ENCODE measurements around the gene CUL5.

Gene CUL5

DNA sequence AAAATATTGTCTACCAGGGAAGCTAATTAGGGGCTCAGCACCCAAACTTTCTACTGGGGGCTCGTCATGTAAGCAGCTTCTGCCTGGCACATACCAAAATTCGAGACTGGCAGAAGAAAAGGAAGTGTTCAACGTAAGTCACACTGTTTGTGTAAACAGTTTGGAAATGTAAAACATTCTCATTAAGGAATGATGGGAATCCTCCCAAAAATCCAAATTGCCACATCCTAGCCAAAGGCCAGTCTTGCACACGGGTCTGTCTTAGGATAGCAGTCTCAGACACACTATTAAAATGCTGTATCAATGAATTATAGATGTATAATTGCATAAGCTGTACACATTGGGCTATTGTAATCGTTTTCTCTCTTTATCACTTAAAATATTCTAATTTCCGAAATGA, 28.9 kb downstream of the CUL5 start:
- Histone ChIP-seq H3K9ac (ENCODE audit: low read depth in 1 of 2, low read length in 2 of 2) (no peak overlapping the region), H3K27ac (ENCODE audit: low read depth in 2 of 2, low read length in 2 of 2) (no peak overlapping the region), H3K9me3 (ENCODE audit: control insufficient read depth in 2 of 2, low read length in 2 of 2) (no peaks in the 10 kb centered on the region), H3K4me1 (ENCODE audit: control insufficient read depth in 2 of 2, insufficient read depth in 2 of 2, low read length in 2 of 2) (peaks cover 0 to 3% of the 10 kb centered on the region in 2 donors), H3K36me3 (ENCODE audit: control insufficient read depth in 2 of 2, insufficient read depth in 2 of 2, low read length in 2 of 2) (peaks cover 19 to 28% of the 10 kb centered on the region in 2 donors), H3K27me3 (ENCODE audit: control insufficient read depth in 2 of 2, insufficient read depth in 2 of 2, low read length in 2 of 2) (no peaks in the 10 kb centered on the region), H3K4me3 (ENCODE audit: low read length in 2 of 2) (no peak overlapping the region)

DNA sequence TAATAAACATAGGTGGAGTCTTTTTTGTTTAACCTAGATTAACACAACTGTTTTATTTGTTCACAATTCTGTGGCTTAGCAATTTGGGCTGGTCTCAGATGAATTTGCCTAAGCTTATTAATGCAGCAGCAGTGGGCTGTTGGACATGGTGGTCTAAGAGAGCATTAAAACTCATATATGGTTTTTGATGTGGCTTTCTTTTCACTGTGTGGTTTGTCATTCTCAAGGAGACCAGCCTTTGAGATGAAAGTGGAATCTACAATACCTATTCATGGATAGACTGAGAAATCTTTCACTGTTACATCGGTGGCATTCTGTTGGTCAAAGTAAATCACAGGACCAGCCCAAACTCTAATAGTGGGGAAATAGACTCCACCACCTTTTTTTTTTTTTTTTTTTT, 39.6 kb downstream of the CUL5 start:
- Histone ChIP-seq H3K4me1 (ENCODE audit: control insufficient read depth in 2 of 2, insufficient read depth in 2 of 2, low read length in 2 of 2) (no peaks in the 10 kb centered on the region), H3K9me3 (ENCODE audit: control insufficient read depth in 2 of 2, low read length in 2 of 2) (no peaks in the 10 kb centered on the region), H3K9ac (ENCODE audit: low read depth in 1 of 2, low read length in 2 of 2) (no peak overlapping the region), H3K27ac (ENCODE audit: low read depth in 2 of 2, low read length in 2 of 2) (no peak overlapping the region), H3K4me3 (ENCODE audit: low read length in 2 of 2) (no peak overlapping the region), H3K27me3 (ENCODE audit: control insufficient read depth in 2 of 2, insufficient read depth in 2 of 2, low read length in 2 of 2) (no peaks in the 10 kb centered on the region), H3K36me3 (ENCODE audit: control insufficient read depth in 2 of 2, insufficient read depth in 2 of 2, low read length in 2 of 2) (peaks cover 13 to 14% of the 10 kb centered on the region in 2 donors)

DNA sequence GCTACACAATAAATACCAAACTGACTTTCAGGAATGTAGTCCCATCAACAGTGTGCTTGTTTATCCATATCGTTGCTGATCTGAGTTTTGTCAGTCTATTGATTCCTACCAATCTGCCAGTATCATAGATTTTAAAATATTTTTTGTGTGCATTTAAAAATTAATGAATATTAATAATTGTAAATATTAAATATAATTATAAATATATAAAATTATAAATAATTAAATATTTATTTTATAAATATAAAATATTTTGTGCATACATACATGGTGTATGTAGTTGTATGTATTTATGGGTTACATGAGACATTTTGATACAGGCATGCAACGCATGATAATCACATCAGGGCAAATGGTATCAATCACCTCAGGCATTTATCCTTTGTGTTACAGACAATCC, 53.6 kb downstream of the CUL5 start:
- Histone ChIP-seq H3K27ac (ENCODE audit: low read depth in 2 of 2, low read length in 2 of 2) (no peak overlapping the region), H3K9ac (ENCODE audit: low read depth in 1 of 2, low read length in 2 of 2) (no peak overlapping the region), H3K9me3 (ENCODE audit: control insufficient read depth in 2 of 2, low read length in 2 of 2) (no peaks in the 10 kb centered on the region), H3K27me3 (ENCODE audit: control insufficient read depth in 2 of 2, insufficient read depth in 2 of 2, low read length in 2 of 2) (no peaks in the 10 kb centered on the region), H3K4me3 (ENCODE audit: low read length in 2 of 2) (no peak overlapping the region), H3K36me3 (ENCODE audit: control insufficient read depth in 2 of 2, insufficient read depth in 2 of 2, low read length in 2 of 2) (peaks cover 25 to 26% of the 10 kb centered on the region in 2 donors), H3K4me1 (ENCODE audit: control insufficient read depth in 2 of 2, insufficient read depth in 2 of 2, low read length in 2 of 2) (no peaks in the 10 kb centered on the region)

DNA sequence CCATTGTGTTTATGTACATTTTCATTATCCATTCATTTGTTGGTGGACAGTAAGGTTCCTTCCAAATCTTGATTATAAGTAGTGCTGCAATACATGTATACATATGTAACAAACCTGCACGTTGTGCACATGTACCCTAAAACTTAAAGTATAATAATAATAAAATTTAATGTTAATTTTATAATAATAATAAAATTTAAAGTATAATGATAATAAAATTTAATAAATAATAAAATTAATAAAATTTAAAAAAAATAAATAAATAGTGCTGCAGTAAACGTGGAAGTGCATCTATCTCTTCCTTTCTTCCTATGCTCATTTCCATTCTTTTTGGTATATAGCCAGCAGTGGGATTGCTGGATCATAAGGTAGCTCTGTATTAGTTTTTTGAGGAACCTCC, 54.7 kb downstream of the CUL5 start:
- no peak overlapping the region for H3K27ac ChIP-seq (ENCODE audit: low read depth in 2 of 2, low read length in 2 of 2)
- H3K27me3 ChIP-seq (ENCODE audit: control insufficient read depth in 2 of 2, insufficient read depth in 2 of 2, low read length in 2 of 2) = no peaks in the 10 kb centered on the region
- no peak overlapping the region for H3K4me3 ChIP-seq (ENCODE audit: low read length in 2 of 2)
- H3K36me3 ChIP-seq (ENCODE audit: control insufficient read depth in 2 of 2, insufficient read depth in 2 of 2, low read length in 2 of 2) = peaks cover 24 to 25% of the 10 kb centered on the region in 2 donors
- H3K9ac ChIP-seq (ENCODE audit: low read depth in 1 of 2, low read length in 2 of 2) = no peak overlapping the region
- H3K9me3 ChIP-seq (ENCODE audit: control insufficient read depth in 2 of 2, low read length in 2 of 2) = no peaks in the 10 kb centered on the region
- H3K4me1 ChIP-seq (ENCODE audit: control insufficient read depth in 2 of 2, insufficient read depth in 2 of 2, low read length in 2 of 2) = no peaks in the 10 kb centered on the region

DNA sequence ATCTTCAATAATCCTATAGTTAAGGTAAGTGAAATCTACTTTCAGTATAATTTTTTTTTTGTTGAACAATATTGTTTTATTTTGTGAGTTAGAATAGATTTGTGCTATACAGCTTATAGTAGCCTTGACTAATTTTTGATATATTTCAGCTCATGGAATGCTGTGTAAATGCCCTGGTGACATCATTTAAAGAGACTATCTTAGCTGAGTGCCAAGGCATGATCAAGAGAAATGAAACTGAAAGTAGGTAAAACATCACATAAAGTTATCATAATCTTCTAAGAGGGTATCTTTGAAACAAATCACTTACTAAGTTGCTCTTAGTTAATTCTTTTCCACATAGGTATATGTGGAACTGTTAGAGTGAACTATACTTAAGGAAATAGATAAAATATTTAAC, 61.2 kb downstream of the CUL5 start:
- H3K9me3 ChIP-seq (ENCODE audit: control insufficient read depth in 2 of 2, low read length in 2 of 2) = no peaks in the 10 kb centered on the region
- H3K4me1 ChIP-seq (ENCODE audit: control insufficient read depth in 2 of 2, insufficient read depth in 2 of 2, low read length in 2 of 2) = no peaks in the 10 kb centered on the region
- H3K27ac ChIP-seq (ENCODE audit: low read depth in 2 of 2, low read length in 2 of 2) = no peak overlapping the region
- H3K27me3 ChIP-seq (ENCODE audit: control insufficient read depth in 2 of 2, insufficient read depth in 2 of 2, low read length in 2 of 2) = no peaks in the 10 kb centered on the region
- peaks cover 17 to 22% of the 10 kb centered on the region in 2 donors for H3K36me3 ChIP-seq (ENCODE audit: control insufficient read depth in 2 of 2, insufficient read depth in 2 of 2, low read length in 2 of 2)
- H3K9ac ChIP-seq (ENCODE audit: low read depth in 1 of 2, low read length in 2 of 2) = no peak overlapping the region
- no peak overlapping the region for H3K4me3 ChIP-seq (ENCODE audit: low read length in 2 of 2)

DNA sequence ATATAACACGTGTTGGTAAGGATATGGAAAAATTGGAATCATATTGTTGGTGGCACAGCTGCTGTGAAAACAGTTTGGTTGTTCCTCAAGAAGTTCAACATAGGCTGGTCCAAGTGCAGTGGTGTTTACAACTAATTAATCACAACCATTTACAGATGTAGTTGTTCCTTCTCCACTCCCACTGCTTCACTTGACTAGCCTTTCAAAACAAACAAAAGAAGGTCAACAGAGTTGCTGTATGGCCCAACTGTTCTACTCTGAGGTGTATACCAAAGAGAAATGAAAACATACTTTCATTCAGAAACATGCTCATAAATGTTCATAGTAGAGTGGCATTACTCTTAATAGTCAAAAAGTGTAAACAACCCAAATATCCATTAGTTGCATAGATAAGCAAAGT, 76.1 kb downstream of the CUL5 start:
- Histone ChIP-seq H3K36me3 (ENCODE audit: control insufficient read depth in 2 of 2, insufficient read depth in 2 of 2, low read length in 2 of 2) (peaks cover 7 to 29% of the 10 kb centered on the region in 2 donors), H3K9me3 (ENCODE audit: control insufficient read depth in 2 of 2, low read length in 2 of 2) (no peaks in the 10 kb centered on the region), H3K27ac (ENCODE audit: low read depth in 2 of 2, low read length in 2 of 2) (no peak overlapping the region), H3K27me3 (ENCODE audit: control insufficient read depth in 2 of 2, insufficient read depth in 2 of 2, low read length in 2 of 2) (no peaks in the 10 kb centered on the region), H3K4me1 (ENCODE audit: control insufficient read depth in 2 of 2, insufficient read depth in 2 of 2, low read length in 2 of 2) (no peaks in the 10 kb centered on the region), H3K9ac (ENCODE audit: low read depth in 1 of 2, low read length in 2 of 2) (no peak overlapping the region), H3K4me3 (ENCODE audit: low read length in 2 of 2) (no peak overlapping the region)

DNA sequence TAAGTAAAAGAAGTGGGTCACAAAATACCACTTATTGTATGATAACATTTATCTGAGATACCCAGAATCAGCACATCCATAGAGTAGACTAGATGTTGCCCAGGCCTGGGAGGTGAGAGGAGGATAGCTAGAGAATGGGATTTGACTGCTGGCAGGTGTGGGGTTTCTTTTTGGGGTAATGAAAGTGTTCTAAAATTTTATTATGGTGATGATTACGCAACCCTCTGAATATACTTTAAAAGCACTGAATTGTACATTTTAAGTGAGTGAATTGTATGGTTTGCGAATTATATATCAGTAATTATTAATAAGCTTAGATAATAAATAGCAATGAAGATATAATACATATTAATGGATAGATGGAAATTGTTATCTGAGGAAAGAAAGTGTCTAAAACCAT, 77.0 kb downstream of the CUL5 start:
- no peaks in the 10 kb centered on the region for H3K4me1 ChIP-seq (ENCODE audit: control insufficient read depth in 2 of 2, insufficient read depth in 2 of 2, low read length in 2 of 2)
- no peaks in the 10 kb centered on the region for H3K9me3 ChIP-seq (ENCODE audit: control insufficient read depth in 2 of 2, low read length in 2 of 2)
- H3K36me3 ChIP-seq (ENCODE audit: control insufficient read depth in 2 of 2, insufficient read depth in 2 of 2, low read length in 2 of 2) = peaks cover 7 to 22% of the 10 kb centered on the region in 2 donors
- no peaks in the 10 kb centered on the region for H3K27me3 ChIP-seq (ENCODE audit: control insufficient read depth in 2 of 2, insufficient read depth in 2 of 2, low read length in 2 of 2)
- H3K27ac ChIP-seq (ENCODE audit: low read depth in 2 of 2, low read length in 2 of 2) = no peak overlapping the region
- no peak overlapping the region for H3K9ac ChIP-seq (ENCODE audit: low read depth in 1 of 2, low read length in 2 of 2)
- no peak overlapping the region for H3K4me3 ChIP-seq (ENCODE audit: low read length in 2 of 2)

DNA sequence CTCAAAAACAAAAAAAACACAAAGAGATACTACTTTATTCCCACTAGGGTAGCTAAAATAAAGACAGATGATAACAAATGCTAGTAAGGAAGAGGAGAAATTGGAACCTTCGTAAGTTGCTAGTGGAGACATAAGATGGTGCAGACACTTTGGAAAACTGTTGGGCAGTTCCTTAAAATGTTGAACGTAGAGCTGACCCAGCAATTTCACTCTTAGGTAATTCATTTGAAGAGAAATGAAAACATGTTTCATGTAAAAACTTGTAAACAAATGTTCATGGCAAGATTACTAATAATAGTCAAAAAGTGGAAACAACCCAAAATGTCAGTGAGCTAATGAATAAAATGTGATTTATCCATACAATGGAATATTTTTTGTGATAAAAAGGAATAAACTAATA, 83.4 kb downstream of the CUL5 start:
- Histone ChIP-seq H3K27ac (ENCODE audit: low read depth in 2 of 2, low read length in 2 of 2) (no peak overlapping the region), H3K4me3 (ENCODE audit: low read length in 2 of 2) (no peak overlapping the region), H3K4me1 (ENCODE audit: control insufficient read depth in 2 of 2, insufficient read depth in 2 of 2, low read length in 2 of 2) (no peaks in the 10 kb centered on the region), H3K9me3 (ENCODE audit: control insufficient read depth in 2 of 2, low read length in 2 of 2) (no peaks in the 10 kb centered on the region), H3K36me3 (ENCODE audit: control insufficient read depth in 2 of 2, insufficient read depth in 2 of 2, low read length in 2 of 2) (peaks cover 10 to 23% of the 10 kb centered on the region in 2 donors), H3K27me3 (ENCODE audit: control insufficient read depth in 2 of 2, insufficient read depth in 2 of 2, low read length in 2 of 2) (no peaks in the 10 kb centered on the region), H3K9ac (ENCODE audit: low read depth in 1 of 2, low read length in 2 of 2) (no peak overlapping the region)

DNA sequence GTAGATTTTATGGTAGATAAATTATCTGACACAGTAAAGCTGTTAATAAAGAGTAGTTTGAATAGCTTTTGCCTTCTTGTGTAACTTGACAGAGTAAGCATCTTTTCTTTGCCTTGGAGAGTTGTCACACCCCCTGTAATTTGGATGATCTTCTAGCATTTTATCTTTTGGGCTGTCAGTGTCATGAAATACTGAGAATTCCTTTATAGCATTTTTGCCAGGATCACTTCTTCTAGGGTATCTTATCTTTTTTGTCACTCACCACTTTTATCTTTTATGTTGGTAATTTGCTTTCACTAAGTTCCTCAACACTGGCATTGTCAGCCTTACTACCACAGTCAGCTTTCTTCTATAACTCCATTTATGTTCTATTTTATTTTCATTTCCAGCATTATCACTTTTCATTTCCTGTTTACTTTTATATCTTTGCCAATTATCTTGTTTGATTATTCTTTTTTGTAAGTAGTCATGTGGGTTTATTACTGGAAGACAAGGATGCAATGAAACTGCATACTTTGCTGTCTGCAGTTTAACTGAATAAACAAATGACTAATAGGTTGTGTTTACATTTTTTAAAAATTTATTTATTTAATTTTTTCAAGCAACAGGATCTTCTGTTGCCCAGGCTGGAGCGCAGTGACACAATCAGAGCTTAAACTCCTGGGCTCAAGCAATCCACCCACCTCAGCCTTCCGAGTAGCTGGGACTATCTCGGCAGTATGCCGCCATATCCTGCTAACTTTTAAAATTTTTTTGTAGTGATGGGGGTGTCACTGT, 84.6 kb downstream of the CUL5 start:
- Histone ChIP-seq H3K36me3 (ENCODE audit: control insufficient read depth in 2 of 2, insufficient read depth in 2 of 2, low read length in 2 of 2) (peaks cover 19 to 30% of the 10 kb centered on the region in 2 donors), H3K27me3 (ENCODE audit: control insufficient read depth in 2 of 2, insufficient read depth in 2 of 2, low read length in 2 of 2) (no peaks in the 10 kb centered on the region), H3K9ac (ENCODE audit: low read depth in 1 of 2, low read length in 2 of 2) (no peak overlapping the region), H3K27ac (ENCODE audit: low read depth in 2 of 2, low read length in 2 of 2) (no peak overlapping the region), H3K9me3 (ENCODE audit: control insufficient read depth in 2 of 2, low read length in 2 of 2) (no peaks in the 10 kb centered on the region), H3K4me3 (ENCODE audit: low read length in 2 of 2) (no peak overlapping the region), H3K4me1 (ENCODE audit: control insufficient read depth in 2 of 2, insufficient read depth in 2 of 2, low read length in 2 of 2) (no peaks in the 10 kb centered on the region)

DNA sequence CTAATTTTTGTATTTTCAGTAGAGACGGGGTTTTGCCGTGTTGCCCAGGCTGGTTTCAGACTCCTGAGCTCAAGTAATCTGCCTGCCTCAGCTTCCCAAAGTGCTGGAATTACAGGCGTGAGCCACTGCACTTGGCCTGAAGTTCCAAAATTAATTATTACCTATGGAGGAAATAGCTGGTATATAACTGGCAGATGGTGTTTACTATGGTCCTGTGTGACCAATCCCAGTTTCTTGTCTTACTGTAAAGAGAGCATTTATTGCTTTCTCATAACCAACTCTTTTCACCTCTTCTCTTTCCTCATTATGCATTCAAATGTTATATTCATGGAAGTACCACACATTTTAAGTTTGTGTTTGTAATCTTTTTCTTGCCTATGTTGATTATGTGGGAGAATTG, 88.5 kb downstream of the CUL5 start:
- Histone ChIP-seq H3K9ac (ENCODE audit: low read depth in 1 of 2, low read length in 2 of 2) (no peak overlapping the region), H3K9me3 (ENCODE audit: control insufficient read depth in 2 of 2, low read length in 2 of 2) (no peaks in the 10 kb centered on the region), H3K27ac (ENCODE audit: low read depth in 2 of 2, low read length in 2 of 2) (no peak overlapping the region), H3K4me3 (ENCODE audit: low read length in 2 of 2) (no peak overlapping the region), H3K27me3 (ENCODE audit: control insufficient read depth in 2 of 2, insufficient read depth in 2 of 2, low read length in 2 of 2) (no peaks in the 10 kb centered on the region), H3K36me3 (ENCODE audit: control insufficient read depth in 2 of 2, insufficient read depth in 2 of 2, low read length in 2 of 2) (peaks cover 29% of the 10 kb centered on the region in 2 donors), H3K4me1 (ENCODE audit: control insufficient read depth in 2 of 2, insufficient read depth in 2 of 2, low read length in 2 of 2) (no peaks in the 10 kb centered on the region)

Measured in mucosa of rectum (tissue), 2 donors.